GM15510 (cell line): ENCODE measurements around the gene CNOT8.
A peak's percentile ranks its signal among the peaks of the same experiment; 100 is the strongest.

Source experiments
- POLR2A ChIP-seq: IDR thresholded peaks from 3 replicates; pipeline ENCODE4 v1.6.1; 2011; ENCODE audit warnings: borderline replicate concordance; ENCODE audit not compliant: insufficient read length; ENCODE audit errors: extremely low read depth

CNOT8 gene

DNA sequence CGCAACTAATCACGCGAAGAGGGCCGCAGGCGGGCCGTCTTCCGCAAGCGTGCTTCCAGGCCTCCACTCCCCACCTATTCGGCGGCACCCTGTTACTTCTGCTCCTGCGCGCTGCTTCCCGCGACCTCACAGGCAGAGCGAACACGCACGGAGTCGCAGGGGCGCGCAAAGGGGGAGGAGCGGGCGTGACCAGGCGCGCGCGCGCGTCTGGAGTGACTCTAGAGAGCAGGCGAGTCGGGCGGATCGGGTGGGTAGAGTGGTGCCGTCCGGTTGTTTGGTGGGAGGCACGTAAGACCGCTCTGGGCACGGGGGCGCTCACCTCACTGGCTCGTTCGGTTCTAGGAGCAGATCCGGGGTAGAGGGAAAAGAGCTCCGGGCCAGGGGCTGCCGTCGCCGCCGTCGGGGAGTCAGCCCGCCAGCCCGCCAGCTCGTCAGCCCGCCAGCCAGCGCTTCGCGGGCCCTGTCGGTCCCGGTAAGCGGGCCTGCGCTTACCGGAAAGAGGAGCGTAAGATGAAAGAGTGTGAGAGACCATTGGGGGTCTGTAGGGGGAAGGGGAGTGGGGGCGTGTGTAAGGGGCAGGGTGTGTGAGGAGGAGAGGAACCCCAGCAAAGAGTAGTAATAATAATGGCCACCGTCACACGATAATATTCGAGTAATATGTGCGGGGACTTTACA lies at the start of gene CNOT8:
CNOT8 (plus strand) TSS at position 331 of the 675 bp plus-strand sequence. CDS start 4,652 bp downstream, outside the sequence.
- TF ChIP-seq POLR2A, result peak; percentile 82

DNA sequence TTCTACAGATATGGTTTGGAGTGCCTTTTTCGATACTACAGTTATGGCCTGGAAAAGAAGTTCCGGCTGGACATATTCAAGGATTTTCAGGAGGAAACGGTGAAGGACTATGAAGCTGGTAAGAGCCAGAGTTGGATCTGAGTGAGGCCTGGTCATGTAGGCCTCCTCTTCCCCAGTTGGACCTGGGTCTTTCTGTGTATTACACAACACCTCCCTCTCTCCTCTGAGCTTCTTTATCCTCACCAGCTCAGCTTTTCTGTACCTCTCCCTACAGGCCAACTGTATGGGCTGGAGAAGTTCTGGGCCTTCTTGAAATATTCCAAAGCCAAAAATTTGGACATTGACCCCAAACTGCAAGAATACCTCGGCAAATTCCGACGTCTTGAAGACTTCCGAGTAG lies 47.2 kb upstream of the CNOT8 start:
- TF ChIP-seq POLR2A, result no peak

DNA sequence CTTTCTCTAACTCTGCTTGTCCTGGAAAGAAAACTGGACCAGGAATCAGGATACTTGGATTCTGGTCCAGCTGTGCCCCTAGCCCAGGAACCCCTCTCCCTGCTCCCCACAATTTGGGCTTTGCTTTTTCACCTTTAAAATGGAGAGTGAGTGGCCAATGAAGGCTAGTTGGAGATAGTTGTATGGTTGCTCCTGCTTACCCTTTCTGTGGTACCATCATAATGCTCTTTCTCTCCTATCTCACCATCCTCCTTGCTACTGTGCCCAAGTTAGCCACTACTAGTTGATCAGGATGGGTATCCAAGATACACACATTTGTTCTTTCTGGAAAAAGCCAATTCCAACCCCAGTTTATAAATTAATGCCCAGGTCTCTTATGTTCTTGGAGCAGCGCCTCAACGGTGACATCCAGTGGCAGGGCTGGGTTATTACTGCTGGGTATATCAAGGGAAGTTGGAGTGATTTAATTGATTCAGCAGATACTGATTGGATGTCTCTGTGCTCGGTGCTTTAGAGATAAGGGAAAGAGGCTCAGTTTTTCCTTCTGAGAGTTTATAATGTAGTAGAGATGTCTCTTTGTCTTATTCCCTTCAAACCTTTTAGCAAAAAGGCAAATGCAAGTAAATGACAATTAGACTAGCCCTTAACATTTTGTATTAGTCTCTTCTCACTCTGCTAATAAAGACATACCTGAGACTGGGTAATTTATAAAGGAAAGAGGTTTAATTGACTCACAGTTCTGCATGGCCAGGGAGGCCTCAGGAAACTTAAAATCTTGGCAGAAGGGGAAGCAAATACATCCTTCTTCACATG lies 46.6 kb upstream of the CNOT8 start:
- no peak for TF ChIP-seq POLR2A

DNA sequence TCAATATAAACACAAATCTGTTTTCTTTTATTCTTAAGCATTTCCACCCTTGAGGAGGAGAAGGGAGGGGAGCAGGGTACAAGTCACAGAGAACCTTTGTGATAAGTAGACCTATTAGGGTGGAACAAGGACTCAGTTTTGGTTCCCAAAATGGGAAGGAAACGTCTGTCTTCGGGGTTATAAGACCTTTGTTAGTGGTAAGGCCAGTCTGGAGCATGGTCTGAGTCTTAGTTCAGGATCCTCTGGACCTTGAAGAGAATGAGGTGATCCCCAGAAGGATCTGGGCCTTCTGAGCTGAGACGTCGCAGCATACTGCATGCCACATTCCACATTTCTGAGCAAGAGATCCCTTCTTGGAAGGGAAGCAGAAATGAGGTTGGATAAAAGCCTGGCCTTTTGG lies 45.3 kb upstream of the CNOT8 start:
- TF ChIP-seq POLR2A, result no peak

DNA sequence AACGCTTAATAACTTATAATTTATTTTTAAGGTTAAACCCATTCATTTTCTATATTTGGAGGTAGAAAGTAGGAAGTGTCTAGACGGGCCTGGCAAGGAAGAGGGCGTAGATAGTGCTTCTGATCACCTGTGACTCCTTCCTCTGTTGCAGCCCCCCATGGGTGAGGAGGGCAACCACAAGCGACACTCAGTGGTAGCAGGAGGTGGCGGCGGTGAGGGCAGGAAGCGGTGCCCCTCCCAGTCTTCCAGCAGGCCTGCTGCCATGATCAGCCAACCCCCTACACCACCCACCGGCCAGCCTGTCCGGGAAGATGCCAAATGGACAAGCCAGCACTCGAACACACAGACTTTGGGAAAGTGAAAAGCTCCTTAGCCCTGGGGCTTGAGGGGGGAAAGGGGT lies 44.7 kb upstream of the CNOT8 start:
- TF ChIP-seq POLR2A, result no peak

DNA sequence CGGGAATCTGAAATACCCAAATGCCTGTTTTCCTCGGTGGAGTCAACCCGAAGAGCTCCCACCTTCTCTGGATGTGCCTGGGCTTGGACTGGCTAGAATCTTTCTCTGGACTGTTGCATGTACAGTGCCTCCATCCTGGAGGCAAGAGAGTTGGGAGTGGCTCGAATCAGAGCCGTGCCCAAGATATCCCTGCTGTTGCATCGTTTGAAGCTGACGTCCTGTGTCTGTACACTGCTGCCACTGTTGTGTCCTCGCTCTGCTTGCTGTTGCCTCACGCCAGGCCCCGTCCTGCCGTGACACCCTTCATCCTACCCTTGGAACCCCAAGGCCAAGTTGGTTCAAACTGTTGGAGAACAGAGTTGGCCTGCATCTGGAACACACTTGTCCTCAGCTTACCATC lies 43.4 kb upstream of the CNOT8 start:
- TF ChIP-seq POLR2A, result no peak

DNA sequence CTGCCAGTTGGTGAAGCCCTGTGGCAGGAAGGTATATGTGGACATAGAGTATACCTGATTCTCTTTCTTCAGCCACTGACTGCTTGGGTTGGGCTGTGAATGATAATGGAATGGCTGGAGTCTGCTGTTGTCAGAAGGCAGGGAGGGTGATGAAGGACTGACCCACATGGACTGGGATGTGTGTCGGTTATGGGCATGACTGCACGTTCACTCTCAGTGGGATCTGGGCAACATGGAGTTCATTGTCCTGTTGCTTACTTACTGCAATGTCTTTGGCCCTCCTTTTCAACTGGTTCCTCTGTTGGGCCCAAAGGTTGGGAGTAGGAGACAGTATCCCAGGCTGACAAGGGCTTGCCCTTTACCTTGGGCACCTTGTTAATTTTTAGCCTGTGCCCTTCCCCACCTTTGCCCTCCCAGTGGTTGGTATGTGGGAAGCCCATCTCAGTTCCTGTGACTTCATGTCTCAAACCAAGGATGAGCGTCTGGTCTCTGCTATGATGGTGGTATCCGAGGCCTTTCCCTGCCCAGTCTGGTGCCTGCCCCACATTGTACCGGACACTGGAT lies 42.7 kb upstream of the CNOT8 start:
- no peak for TF ChIP-seq POLR2A

DNA sequence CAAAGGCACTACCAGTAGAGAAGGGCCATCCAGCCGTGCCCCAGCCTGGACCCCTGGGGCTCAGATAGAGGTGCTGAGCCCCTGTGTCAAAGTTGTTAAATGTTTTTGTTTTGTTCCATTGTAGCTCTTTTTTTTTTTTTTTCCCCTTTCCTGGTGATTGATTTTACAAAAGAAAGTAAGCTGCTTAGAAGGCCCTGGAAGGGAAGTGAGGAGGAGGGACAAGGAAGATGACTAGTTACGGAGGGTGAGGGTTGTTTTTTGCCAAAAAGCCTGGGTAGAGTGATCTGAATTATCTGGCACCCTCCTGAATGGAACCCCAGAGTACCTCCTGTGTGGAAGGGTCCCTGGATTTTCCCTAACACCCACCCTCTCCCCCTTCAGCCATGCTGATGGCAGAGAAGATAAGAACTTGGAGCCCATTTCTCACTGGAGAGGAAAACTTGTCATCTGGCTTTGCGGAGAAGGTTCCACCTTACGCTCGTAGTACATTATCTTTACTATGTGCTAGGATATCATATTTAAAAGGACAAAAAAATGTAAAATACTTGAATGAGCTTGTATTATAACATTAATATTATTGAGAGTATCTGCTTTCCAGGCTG lies 41.4 kb upstream of the CNOT8 start:
- TF ChIP-seq POLR2A, result no peak

DNA sequence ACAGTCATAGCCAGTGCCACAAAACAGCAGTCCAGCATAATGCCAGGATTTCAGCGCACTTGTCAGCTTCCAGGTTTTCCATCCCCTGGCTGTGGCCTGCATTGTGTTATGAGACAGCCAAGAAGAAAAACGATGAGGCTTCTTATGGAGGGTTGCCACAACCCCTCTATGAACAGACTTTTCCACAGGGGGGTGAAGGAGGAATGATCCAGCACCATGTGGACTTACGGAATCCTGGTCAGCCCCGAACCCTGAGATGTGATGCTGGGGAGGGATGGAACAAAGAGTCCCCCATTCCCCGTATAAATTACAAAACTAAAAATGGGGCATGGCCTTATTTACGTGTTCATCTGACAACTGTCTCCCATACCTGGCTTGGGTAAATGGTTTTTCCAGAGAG lies 40.6 kb upstream of the CNOT8 start:
- no peak for TF ChIP-seq POLR2A

DNA sequence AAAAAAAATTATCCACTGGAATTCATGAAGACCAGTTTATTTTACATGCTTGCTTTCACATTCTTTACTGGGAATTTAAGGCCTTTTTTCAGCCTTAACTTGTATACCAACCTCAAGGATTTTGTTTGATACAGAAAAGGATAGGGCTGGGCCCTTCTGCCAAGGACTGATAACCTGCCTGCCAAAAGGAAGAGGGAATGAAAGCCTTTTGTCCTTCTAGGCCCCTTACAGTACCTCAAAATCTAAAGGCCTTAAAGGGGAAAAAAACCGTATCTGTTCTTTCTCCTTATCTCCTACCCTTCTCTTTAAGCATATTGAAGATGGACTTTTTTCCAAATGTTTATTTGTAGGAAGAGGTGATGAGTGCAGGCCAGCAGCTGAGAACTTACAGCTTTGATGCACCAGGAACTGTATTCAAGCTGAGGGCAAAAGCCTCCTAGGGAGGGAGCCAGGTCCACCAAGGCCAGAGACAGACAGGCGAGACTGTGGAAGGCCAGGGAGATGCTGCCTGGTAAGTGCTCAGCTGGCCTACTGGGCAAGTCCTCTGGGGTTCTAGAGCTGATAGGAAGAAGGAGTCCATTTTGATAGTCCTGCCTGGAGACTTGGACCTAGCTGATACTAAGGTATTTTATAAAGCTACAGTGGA lies 39.8 kb upstream of the CNOT8 start:
- no peak for TF ChIP-seq POLR2A

DNA sequence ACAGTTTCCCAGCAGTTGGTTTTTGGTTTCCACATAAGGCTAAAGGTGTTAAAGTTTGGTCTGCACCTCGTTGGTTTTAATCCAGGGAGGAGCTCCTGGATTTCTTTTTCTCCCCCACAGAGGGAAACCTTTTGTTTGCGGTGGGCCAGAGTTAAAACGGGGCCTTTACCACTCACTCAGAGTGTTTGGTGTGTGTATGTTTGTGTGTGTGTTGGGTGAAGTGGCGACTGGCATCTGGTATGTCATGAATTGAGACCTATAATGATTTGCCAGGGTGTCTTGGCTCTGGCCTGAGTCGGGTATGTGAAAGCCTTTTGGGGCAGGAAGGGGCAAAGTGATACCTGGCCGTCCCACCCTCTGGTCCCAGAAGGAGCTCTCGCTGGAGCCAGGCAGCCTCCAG lies 38.9 kb upstream of the CNOT8 start:
- no peak for TF ChIP-seq POLR2A

DNA sequence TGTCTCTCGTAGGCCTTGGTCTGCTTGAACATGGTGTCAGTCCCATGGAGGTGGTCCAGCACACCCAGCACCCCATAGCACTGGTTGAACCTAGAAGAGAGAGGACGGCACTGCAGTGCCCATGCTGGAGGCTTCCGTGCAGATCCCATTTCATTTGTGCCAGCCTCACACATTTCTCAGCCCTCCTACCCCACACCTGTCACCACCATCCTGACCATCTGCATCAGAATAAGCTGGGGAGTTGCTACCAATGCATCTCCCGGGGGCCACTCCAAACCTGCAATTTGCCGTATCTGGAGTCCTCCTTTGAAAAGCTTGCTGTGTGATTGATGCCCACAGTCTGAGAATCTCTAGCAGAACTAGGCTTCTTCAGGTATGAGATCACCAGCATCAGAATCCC lies 38.0 kb upstream of the CNOT8 start:
- no peak for TF ChIP-seq POLR2A

DNA sequence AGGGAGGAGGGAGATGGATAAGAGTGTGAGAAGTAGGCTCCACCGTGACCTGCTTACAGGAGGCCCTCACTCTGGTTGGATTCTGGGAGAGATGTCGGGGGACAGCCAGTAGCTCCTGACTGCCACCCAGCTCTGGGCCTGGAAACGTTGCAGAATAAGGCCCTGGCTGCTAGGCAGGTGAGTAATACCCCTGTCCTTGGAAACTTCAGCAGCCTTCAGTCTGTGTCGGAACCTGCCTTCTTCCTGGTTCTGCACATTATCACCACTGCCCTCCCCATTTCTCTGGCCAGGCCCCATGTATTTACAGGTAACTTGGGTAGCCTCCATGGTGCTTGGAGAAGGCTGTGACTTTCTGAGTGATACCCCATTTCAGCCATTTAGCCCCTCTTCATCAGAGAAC lies 34.8 kb upstream of the CNOT8 start:
- TF ChIP-seq POLR2A, result no peak

DNA sequence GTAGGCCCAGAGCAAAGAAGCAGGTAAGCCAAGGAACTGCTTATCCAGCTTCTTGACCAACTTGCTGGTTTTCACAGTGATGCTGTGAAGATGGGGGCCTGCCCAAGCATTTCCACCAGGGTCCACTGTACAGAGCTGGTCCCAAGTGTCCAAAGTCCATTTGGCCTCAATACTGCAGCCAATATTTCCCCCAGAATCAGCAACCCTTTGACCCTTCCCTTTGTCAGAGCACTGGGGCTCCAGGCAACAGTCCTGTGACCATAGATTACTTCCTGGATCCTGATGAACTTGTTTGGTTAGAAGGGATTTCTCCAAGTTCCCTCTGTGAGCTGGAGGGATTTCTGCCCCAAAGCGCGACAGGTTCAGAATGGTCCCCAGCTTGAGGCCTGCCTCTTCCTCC lies 34.4 kb upstream of the CNOT8 start:
- TF ChIP-seq POLR2A, result no peak

DNA sequence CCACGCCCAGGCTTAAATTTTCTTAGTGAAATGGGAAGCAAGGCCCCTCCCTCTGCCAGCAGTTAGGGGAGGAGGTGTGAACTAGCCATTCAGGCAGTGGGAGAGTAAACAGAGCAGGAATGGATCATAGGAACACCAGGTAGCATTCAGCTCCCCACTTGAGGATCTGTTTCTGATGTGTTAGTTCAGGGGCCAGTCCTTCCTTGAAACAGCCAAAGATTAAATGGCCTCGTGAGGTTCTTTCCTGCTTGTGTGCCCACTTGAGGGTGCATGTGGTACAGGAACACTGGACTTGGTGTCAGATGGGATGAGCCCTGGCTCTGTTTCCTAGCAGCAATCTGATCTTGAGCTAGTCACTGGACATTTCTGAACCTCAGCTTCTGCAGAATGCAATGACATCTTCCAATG lies 29.2 kb upstream of the CNOT8 start:
- TF ChIP-seq POLR2A, result no peak

DNA sequence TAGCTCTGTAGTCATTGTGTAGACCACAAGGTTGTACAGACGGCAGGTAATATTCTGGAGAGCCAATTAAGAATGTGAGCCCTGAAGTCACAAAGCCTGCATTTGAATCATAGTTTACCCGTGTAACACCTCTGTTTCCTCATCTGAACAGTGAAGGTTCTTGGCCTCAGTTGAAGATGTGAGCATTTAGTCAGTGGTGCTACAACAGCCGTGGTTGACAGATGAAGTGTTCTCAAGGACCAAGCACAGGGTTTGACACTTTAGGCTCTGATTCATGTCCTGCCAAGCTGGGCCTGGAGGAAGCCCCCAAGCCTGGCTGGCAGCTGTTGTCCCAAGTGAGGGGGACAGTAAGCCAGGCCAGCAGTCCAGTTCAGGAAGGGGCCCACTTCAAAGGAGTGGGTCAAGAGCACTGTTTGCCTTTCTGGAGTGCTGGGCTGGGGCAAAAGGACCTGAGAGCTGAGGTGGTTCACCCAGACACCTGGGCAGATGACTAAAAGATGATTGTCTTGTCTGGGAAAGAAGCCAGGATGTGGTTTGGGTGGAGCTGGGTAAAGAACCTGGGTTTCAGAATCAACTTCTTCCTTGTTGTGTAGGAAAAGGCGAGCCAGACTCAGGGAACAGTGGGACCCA lies 28.7 kb upstream of the CNOT8 start:
- TF ChIP-seq POLR2A, result no peak

DNA sequence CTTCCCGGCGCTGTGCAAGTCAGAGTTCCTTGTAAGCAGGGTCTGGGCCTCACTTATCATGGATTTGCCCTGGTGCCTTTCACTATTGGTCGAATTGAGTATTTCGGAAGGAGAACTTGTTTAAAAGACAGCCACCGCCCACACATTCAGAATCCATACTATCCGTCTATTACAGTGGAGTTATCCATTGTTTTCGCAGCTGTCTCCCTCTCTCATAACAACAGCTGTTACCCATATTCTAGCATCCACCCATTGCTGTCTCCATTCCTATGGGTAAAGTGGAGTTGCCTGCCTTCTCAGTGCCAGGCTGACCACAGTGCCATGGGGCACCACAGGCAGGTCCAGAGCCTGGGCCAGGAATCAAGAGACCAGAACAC lies 28.2 kb upstream of the CNOT8 start:
- no peak for TF ChIP-seq POLR2A
